Head of caudate nucleus (tissue), 42 donors: ENCODE results near the gene RFX5.
"Not testable (repeated sequence)": the region's sequence is repeated elsewhere in the genome, so short reads cannot be mapped to it uniquely, and the experiment has no call there.

Experiments used
- DNase-seq, 42 donors: peaks; one replicate each; pipeline versions ENCODE4 v3.0.0 to v3.0.0-alpha.2; 2020 to 2021; ENCODE audit warnings: mixed read lengths in 7 of 42
- intact Hi-C: fragments of 100-400 bp; cut with DNase I; formaldehyde crosslinking; loops from one replicate; pipeline ENCODE4 v1.15.0; 2022

The RFX5 gene

GRCh38 chr1:151346769-151347522 lies at the start of gene RFX5:
Gene RFX5 (minus strand): TSS chr1:151347252. CDS start chr1:151346320, 932 bp downstream.
- peak; percentile 85 to 98 (median 94) for DNase-seq
- intact Hi-C loops: loop anchor here (10.0 kb wide), 2 partner anchors 48 to 152 kb away; partner anchors contain the start of genes PIP5K1A, PSMB4 and VPS72

GRCh38 chr1:151396265-151396664 lies 49.2 kb upstream of the RFX5 start:
- not testable (repeated sequence) for DNase-seq
- intact Hi-C loops: loop anchor here (10.0 kb wide), 2 partner anchors 51 to 101 kb away; partner anchors contain the start of gene RFX5

GRCh38 chr1:151393583-151393982 lies 46.5 kb upstream of the RFX5 start:
- intact Hi-C loops: loop anchor here (10.0 kb wide), 2 partner anchors 49 to 99 kb away; partner anchors contain the start of gene RFX5
- DNase-seq: no peak

- DNase-seq: no peak
- intact Hi-C loops: loop anchor here (10.0 kb wide), 2 partner anchors 46 to 96 kb away; partner anchors contain the start of gene RFX5
Observed at GRCh38 chr1:151391079-151391563, 44.1 kb upstream of the RFX5 start.

- not testable (repeated sequence) for DNase-seq
- intact Hi-C loops: loop anchor here (10.0 kb wide), 2 partner anchors 46 to 96 kb away; partner anchors contain the start of gene RFX5
Observed at GRCh38 chr1:151390221-151391078, 43.4 kb upstream of the RFX5 start.

GRCh38 chr1:151386002-151386401 lies 39.0 kb upstream of the RFX5 start:
- intact Hi-C loops: no loop called here
- no peak for DNase-seq

- intact Hi-C loops: no loop called here
- no peak for DNase-seq
Observed at GRCh38 chr1:151384584-151384983, 37.5 kb upstream of the RFX5 start.

GRCh38 chr1:151377150-151377884 lies 30.3 kb upstream of the RFX5 start:
- no peak for DNase-seq
- intact Hi-C loops: no loop called here

GRCh38 chr1:151373196-151373595 lies 26.1 kb upstream of the RFX5 start:
- DNase-seq: no peak
- intact Hi-C loops: no loop called here

GRCh38 chr1:151372058-151372934 lies 25.2 kb upstream of the RFX5 start, which contains the start of gene SELENBP1:
Gene SELENBP1 (minus strand): TSS chr1:151372705. CDS start chr1:151372641, 64 bp downstream.
- intact Hi-C loops: no loop called here
- DNase-seq: peak; percentile 31 to 85 (median 60)

- DNase-seq: peak in 40 of 42 donors; percentile 9 to 72 (median 48)
- intact Hi-C loops: no loop called here
Observed at GRCh38 chr1:151371370-151372057, 24.5 kb upstream of the RFX5 start.

- intact Hi-C loops: no loop called here
- peak in 3 of 42 donors; percentile 9 to 38 (median 15) for DNase-seq
Observed at GRCh38 chr1:151370211-151370911, 23.3 kb upstream of the RFX5 start.

- intact Hi-C loops: no loop called here
- no peak for DNase-seq
Observed at GRCh38 chr1:151369621-151370048, 22.6 kb upstream of the RFX5 start.

GRCh38 chr1:151369302-151369610 lies 22.2 kb upstream of the RFX5 start:
- DNase-seq: no peak
- intact Hi-C loops: no loop called here

GRCh38 chr1:151368393-151369301 lies 21.6 kb upstream of the RFX5 start:
- no peak for DNase-seq
- intact Hi-C loops: no loop called here
